CD4-positive, alpha-beta T cell treated with Interferon alpha-2 for 1 hour (primary cell): ENCODE measurements around the gene VCL.
"Not testable (repeated sequence)": the region's sequence is repeated elsewhere in the genome, so short reads cannot be mapped to it uniquely, and the experiment has no call there.

Source experiments
- DNase-seq, 2 donors: peaks; one replicate each; pipeline ENCODE4 v3.0.0-alpha.2; 2020 to 2022

VCL gene

DNA sequence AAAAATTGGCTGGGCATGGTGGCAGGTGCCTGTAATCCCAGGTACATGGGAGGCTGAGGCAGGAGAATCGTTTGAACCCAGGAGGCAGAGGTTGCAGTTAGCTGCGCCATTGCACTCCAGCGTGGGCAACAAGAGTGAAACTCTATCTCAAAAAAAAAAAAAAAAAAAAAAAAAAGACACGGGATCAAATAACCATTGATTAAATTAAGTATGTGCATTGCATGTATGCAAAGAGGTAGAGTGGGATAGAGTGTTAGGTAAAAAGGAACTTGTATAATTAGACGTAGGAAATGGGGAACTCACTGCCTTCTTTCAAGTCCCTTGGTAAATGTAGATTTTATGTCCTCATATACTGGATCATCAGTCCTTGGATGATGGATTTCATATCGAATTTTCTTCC lies 13.1 kb downstream of the VCL start:
- no peak for DNase-seq

DNA sequence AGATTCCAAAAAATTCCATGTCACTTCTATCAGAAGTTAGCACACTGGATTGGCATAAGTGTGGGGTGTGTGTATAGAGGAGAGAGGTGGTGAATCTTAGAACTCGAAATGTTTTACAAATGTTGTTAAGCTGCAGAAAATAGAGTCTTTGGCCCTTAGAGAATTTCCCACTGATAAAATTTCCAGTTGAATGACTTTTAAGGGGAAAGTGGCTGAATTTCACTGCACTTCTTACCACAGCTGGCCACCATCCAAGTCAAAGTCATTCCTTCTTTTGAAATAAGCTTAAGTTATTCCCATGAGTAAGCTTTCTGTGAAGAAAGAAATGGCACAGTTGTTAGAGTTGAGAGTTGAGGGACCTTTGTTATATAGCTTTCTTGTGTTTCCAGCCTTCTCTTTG lies 13.9 kb downstream of the VCL start:
- DNase-seq: no peak

DNA sequence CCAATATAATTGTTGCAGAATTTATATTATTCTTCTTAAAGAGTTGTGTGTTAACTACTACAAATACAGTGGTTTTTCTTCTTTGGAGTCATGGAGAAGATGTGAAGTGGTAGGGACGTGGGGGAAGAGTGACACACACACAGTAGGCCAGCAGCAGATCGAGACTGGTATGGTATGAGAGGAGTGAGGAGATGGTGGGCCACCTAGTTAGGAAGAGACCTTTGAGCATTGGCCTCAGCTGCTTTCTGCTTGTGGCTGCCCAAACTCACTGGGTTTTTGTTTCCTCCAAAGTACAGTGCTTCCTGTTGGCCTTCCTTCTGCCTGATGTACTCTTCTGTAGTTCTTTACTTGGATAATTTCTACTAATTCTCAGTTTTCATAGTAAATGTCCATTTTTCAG lies 14.6 kb downstream of the VCL start:
- no peak for DNase-seq

DNA sequence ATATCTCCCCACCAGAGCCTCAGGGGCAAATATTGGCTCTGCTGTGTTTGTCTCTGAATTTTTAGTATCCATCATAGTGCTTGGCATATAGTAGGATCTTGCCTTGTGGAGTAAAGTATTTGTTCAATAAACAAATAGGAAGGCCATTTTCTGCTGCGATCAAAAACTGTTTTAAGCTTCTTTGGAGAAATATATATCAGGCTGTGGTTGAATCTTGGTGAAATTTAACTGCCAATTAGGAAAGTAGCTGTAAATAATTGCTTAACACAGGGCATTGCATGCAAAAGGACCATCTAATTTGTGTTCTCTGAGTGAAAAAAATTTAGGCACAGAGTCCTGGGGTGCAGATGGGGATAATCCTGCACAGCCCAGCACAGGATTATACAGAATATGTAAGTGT lies 15.1 kb downstream of the VCL start:
- no peak for DNase-seq

DNA sequence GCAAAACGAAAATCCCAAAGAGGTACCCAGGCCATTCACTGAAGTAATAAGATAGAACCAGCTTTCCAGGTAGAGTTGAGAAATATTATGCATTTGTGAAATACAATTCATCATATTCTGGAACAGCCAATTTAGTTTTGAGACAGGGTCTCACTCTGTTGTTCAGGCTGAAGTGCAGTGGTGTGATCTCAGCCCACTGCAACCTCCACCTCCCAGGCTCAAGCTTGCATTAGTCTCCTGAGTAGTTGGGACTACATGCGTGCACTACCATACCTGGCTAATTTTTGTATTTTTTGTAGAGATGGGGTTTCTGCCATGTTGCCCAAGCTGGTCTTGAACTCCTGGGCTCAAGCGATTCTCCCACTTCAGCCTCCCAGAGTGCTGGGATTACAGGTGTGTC lies 16.7 kb downstream of the VCL start:
- DNase-seq: not testable (repeated sequence)

DNA sequence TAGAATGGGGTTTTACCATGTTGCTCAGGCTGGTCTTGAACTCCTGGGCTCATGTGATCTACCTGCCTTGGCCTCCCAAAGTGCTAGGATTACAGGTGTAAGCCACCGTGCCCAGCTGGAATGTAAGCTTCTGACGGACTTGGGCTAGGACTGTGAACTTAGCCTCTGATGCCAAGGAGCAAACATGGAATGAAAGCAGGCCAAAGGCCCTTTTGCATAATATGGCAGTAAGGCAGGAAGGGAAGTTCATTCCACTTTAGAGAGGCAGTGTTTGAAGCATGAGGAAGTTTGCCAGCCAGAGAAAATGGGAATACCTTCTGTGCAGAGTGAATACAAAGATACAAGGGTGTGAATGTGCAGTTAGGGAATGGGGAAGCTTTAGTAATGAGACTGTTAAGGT lies 20.3 kb downstream of the VCL start:
- DNase-seq: no peak

DNA sequence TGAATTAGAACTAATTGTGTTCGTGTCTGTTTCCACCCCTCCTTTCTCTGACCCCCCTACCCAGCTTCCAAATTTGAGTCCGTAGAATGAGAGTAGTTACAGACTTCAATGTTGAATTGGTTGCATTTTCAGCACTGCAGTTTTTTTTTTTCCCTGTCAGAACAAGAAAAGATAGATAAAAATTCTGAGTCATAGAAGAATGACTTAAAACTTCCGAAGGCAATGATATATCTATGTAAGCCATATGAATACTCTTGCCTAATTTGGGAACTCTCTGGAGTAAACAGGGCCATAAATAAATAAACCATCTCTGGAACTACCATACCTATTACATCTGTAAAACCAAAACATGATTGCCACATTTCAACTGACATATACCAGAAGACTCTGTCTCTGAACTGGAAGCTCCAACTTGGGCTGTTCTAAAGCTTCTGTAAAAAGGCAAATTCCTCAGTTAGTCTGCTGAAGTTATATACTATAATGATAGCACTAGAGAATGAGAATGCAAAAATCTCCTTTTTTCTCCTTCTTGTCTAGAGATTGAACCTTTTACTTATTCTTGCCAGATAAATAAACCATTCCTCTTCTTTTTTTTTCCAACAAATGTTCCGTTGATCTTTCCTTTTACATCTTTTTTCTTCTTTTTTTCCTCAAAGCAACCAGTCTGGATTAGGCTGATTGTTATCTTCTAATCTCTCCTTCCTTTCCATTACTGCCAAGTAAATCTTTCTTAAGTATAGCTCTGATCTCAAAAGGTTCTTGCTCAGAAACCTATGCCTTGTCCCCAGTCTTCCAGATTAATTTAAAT lies 23.5 kb downstream of the VCL start:
- DNase-seq: no peak

DNA sequence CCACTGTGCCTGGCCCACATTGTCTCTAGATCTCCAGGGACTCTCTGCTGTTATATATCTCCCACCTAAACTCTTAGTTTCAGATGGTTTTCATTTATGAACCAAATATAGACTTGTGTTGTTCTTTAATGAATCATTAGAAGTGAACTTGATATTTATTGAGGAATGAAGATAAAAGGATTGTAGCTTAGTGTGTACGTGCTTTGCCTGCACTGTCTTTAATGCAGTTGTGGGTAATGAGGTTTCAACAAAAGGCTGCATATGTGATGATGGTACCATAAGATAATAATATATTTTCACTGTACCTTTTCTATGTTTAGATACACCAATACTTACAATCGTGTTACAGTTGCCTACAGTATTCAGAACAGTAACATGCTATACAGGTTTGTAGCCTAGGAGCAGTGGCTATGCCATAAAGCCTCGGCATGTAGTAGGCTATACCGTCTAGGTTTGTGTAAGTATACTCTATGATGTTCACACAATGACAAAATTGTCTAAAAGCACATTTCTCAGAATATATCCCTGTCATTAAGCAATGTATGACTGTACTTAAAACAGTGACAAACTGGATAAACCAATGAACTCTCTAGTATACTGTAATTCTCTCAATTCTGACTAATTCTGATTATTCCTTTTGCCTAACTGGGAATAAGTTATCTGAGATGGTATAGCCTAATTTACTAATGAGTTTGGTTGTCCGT lies 25.2 kb downstream of the VCL start:
- no peak for DNase-seq

DNA sequence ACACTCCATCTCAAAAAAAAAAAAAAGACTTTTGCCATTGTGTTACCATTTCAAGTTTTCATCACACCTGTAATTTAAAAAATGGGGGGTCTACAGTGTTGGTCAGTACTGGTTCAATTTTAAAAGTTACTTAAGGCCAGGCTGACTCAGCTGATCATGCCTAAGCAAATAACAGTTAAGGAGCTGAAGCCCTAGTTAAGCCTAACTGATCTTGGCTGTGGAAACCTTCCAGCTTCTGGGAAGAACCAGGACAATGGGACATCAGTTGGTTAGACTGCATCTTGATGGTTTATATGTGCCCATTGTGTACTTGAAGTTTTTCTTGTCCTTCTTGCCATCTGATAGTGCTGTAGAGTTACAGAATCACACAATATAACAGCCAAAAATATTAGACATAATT lies 26.7 kb downstream of the VCL start:
- no peak for DNase-seq

DNA sequence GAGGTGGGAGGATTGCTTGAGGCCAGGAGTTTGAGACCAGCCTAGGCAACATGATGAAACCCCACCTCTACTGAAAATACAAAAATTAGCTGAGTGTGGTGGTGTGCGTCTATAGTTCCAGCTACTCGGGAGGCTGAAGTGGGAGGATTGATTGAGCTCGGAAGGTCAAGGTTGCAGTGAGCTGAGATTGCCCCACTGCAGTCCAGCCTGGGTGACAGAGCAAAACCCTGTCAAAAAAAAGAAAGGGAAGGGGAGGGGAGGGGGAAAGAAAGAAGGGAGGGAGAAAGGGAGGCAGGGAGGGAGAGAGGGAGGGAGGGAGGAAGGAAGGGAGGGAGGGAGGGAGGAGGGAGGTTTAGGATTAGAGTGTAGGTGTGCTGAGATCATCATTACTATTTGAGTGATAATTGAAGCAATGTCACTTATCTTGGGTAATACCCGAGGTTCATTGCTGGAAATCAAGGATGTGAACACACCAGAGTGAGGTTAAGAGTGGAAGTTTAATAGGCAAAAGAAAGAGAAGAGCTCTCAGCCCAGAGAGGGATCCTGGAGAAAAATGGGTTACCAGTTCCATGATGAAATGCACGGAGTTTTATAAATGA lies 27.6 kb downstream of the VCL start:
- no peak for DNase-seq

DNA sequence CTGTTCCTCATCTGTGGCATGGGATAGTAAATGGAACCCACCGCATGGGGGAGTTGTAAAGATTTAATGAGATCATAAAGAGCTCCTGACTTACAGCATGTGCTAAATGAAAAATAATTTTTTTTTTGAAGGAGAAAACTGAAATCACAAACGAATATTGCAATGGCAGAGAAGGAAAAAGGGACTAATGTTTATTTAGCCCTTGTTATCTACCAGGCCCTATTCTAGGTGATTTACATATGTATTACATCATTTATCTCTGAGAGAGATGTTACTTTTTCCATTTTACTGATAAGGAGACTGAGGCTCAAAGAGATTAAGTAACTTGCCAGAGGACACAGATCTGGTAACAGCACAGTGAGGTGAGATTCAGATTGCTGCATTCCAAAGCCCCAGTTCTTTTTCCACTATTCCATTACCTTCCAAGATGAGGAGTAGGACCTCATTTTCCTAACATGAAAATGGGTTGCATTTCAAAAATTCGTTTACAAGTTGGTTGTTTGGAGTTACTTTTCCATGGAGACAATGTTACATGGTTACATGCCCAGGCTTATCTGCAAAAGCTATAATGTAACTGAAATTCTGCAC lies 28.6 kb downstream of the VCL start:
- no peak for DNase-seq

DNA sequence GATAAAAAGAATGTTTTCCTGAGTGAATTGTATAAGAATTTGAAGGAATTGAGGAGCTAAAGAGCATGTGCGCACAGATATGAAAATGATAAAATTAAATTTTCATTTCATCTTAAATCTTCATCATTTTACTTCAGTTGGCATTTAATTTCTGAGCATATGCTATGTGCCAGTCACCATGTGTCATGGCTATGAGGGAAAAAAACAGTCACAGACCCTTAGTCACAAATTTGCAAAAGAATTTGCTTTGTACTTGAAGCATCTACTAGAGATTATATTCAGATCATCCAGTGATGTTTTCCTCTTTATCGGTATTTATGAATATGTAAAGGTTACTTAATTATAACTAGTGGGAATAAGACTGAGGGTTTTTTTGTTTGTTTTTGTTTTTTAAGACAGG lies 29.8 kb downstream of the VCL start:
- no peak for DNase-seq

DNA sequence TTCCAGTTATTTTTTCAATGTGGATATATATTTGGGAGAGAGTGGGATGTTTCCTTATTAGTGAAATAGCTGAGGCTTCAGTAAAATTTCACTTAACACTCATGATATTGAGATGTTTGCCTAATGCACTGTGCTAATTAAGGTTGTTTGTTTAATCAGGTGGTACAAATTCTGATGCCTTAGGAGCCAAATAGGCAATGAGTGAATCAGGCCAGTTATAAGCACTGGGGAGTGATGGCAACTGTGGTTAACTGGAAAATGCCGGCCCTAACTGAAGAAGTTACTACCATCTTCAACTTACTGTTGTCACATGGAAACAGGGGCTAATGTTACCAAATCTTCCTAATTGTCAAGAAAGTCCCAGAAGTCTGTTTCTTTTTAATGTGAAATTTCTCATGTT lies 32.0 kb downstream of the VCL start:
- no peak for DNase-seq

DNA sequence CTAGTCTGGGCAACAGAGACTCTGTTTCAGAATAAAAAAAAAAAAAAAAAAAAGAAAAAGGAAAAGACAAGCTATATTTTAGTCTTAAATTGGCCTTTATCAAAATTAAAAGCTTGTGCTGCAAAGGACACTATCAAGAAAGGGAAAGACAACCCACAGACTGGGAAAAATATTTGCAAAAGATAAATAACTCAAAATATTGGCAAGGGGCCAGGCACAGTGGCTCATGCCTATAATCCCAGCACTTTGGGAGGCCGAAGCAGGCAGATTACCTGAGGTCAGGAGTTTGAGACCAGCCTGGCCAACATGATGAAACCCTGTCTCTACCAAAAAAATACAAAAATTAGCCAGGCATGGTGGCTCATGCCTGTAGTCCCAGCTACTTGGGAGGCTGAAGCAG lies 34.3 kb downstream of the VCL start:
- DNase-seq: not testable (repeated sequence)

DNA sequence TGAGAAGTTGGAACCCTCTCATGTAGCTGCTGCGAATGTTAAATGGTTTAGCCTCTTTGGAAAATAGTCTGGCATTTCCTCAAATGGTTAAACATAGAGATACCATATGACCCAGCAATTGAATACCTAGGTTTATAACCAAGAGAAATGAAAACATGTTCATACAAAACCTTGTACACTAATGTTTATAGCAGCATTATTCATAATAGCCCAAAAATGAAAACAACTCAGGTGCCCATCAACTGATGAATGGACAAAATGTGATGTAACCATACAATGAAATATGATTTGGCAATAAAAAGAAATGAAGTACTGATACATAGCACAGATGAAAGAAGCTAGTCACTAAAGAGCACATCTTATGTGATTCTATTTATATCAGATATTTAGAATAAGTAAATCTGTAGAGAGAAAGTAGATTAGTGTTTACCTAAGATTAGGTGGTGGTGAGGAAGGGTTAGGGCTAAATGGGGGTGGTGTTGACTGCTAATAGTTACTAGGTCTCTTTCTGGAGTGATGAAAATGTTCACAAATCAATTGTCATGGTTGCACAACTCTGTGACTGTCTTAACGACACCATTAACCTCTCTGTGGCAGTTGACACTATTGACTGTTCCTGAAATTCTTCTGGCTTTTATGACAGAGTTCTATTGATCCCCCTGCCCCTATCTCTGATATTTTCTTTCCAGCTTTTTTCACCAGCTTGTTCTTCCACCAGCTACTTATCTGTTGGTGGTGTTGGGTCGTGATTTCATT lies 35.2 kb downstream of the VCL start:
- no peak for DNase-seq

DNA sequence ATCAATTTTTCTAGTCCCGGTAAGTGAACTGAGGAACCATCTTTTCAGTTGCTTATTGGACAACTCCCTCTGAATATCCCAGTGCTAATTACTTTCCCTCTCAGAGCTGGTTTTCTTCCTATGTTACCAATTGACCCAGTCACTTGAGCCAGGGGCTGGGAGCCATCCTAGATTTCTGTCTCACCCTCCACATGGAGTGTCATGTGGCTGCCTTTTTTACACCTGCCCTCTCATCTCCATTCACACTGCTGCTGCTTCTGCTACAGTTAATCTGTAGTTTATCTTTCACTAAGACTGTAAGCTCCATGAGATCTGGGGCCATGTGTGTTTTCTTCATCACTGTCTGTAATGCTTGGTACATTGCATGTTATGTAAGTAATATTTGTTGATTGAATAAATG lies 35.8 kb downstream of the VCL start:
- DNase-seq: no peak

DNA sequence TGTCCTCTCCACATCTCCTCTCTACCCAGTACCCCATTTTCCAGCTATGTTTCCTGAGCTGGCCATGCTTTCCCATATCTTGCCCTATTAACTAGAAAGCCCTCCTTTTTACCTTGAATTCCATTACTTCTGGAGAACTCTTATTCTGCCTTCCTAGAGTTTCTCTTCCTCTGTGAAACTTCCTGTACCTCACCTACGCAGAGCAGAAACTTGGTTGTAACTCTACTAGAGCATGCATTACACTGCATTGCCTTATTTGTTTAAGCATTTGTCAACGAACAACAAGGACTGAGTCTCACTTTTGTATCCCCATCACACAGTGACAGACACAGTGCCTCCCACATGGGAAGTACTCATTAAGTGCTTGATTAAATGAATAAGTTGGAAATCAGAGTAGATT lies 36.4 kb downstream of the VCL start:
- no peak for DNase-seq

DNA sequence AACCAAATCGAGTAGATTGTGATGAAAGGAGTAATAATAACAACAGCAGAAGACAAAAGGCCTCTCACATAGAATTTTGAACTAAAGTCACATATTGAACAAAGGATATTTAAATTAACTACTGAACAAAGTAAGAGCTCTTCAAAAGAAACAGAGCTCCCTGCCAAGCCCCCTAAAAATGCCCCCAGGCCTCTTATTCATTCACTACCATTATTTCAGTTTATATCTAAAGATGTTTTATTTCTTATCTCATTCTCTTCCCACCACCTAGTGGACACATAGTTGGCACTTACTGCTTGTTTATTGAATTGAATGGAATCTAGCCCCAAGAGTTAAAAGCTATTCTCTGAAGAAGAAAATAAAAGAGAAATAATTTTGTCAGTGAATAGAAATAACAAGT lies 37.4 kb downstream of the VCL start:
- DNase-seq: peak in 1 of 2 donors; percentile 27

DNA sequence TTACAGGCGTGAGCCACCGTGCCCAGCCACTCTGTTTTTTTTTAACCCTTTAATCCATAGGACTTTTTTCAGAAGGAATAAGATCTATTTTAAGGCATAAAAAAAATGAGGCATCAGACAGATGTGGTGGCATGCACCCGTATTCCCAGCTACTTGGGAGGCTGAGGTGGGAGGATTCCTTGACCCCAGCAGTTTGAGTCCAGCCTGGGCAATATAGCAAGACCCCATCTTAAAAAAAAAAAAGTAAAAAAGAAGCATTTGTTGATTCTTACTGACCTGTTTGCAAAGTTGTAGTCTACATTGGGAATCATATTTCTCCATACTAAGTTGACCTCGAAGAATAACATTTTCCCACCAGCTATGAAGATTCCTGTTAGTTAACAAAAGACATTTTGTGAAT lies 38.6 kb downstream of the VCL start:
- no peak for DNase-seq

DNA sequence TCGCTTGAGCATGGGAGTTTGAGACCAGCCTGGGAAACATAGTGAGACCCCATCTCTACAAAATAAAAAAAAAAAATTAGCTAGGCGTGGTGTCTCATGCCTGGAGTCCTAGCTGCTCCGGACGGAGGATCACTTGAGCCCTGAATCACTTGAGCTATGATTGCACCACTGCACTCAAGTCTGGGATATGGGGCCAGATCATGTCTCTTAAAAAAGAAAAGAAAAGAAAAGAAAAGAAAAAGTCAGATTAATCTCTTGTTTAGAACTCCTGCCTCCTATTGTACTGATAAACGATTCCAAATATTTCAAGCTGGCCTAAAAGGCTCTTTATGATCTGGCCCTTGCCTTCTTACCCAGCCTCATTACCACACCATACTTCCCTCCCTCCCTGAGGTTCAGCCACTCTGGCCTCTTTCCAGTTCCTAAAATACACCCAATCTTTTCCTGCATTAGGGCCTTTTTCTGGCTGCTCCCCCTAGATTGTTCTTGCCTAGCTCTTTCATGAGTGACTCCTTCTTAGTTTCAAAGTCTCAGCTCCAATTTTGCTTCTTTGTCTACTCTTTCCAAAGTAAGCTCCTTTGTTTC lies 41.7 kb downstream of the VCL start:
- DNase-seq: no peak

DNA sequence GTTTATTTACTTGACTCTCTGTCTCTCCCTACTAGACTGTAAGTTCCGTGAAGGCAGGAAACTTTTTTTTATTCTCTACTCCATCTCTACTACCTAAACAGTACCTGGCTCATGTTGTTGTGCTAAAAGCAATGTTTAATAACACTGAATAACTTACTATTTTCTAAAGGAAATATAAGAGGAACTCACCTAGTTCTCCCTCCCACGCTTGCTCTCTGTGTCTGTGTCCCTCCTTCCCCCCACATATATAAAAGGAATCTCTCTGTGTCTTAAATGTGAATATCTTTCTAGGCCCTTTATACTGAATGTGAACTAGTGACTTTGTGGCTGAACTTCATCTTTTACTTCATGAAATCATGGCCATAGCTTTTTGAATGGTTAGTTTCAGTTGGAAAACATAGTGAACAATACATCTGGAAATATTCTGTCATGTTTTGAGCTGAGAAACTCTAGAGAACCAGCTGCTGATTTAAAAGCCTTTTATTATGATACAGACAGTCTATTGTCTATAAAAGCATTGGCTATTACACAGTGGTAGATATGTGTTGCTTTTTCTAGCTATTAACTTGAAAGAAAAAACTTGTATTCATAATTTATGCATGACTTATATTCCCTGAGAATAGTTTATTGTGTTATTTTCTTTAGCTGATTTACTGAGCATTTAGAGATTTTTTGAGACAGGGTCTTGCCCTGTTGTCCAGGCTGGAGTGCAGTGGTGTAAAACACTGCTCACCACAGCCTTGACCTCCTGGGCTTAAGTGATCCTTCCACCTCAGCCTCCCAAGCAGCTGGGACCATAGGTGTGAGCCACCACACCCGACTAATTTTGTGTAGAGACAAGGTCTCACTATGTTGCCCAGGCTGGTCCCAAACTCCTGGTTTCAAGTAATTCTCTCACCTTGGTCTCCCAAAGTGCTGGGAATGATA lies 42.5 kb downstream of the VCL start:
- DNase-seq: no peak

DNA sequence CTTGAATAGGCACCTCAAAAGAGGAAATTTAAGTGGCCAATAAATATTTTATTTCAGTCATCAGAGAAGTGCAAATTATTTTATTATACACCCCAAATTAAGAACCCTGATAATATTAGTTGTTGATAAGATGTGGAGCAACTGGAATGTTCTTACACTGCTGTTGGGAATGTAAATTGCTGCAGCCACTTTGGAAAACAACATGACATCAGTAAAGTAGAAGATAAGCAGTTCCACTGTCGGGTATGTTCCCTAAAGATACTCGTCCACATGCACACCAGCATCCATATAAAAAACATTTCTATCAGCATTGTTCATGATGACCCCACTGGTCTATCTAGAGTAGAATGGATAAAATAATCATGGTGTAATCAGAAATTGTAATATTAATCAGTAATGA lies 46.5 kb downstream of the VCL start:
- no peak for DNase-seq
